Esophagus squamous epithelium (tissue), 4 donors: ENCODE measurements around the gene API5.

Source experiments
- POLR2A ChIP-seq, 4 donors: fragments of 450-650 bp; IDR thresholded peaks; one replicate each; pipeline ENCODE4 v1.6.1; 2017; ENCODE audit warnings: antibody characterized with exemption in 4 of 4, mild to moderate bottlenecking in 4 of 4, moderate library complexity in 3 of 4
- TF ChIP-seq, protein P1 (sequence below), 6 experiments: fragments of 450-650 bp in 4 of 6; fragments of 200-600 bp in 2 of 6; sonication (generic) in 2 of 6; IDR thresholded peaks; one replicate each; pipeline ENCODE4 v1.5.1; 2016 to 2019; ENCODE audit warnings: antibody characterized with exemption in 6 of 6, mild to moderate bottlenecking in 4 of 6, moderate library complexity in 4 of 6

DNA sequence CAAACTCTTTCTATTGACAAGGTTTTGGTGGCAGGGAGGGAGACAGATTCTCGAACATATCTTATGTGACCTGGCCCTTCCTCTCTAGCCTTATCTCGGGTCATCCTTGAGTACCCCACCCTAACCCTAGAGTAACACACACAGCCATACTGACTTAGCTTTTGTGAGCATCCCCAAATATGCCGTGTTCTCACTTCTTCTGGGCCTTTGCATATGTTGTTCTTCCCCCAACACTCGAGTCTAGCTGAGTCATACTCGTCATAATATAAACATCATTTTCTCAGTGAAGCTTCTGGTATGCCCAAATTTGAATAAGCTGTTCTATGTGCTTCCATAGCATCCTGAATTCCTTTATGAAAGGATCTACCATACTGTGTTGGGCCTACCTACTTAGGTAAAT lies 54.9 kb downstream of the API5 start:
- TF ChIP-seq, protein P1, sequence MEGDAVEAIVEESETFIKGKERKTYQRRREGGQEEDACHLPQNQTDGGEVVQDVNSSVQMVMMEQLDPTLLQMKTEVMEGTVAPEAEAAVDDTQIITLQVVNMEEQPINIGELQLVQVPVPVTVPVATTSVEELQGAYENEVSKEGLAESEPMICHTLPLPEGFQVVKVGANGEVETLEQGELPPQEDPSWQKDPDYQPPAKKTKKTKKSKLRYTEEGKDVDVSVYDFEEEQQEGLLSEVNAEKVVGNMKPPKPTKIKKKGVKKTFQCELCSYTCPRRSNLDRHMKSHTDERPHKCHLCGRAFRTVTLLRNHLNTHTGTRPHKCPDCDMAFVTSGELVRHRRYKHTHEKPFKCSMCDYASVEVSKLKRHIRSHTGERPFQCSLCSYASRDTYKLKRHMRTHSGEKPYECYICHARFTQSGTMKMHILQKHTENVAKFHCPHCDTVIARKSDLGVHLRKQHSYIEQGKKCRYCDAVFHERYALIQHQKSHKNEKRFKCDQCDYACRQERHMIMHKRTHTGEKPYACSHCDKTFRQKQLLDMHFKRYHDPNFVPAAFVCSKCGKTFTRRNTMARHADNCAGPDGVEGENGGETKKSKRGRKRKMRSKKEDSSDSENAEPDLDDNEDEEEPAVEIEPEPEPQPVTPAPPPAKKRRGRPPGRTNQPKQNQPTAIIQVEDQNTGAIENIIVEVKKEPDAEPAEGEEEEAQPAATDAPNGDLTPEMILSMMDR (IDR thresholded peaks at IDR 0.05) = no peak
- no peak for TF ChIP-seq POLR2A (IDR thresholded peaks at IDR 0.05)
